ENCODE data around the gene CAMKK2. TPM values are rescaled to one million over a fixed set of nuclear protein-coding genes. Genes with fewer than 3 reads are reported as not detected.

Gene CAMKK2
- total and polyA plus RNA-seq, 9 of the 15 experiments (the other 6 are each of a cell fraction or from before 2014, with no cell fraction given), result 4.3 to 32.0 (median 18.2) TPM

DNA sequence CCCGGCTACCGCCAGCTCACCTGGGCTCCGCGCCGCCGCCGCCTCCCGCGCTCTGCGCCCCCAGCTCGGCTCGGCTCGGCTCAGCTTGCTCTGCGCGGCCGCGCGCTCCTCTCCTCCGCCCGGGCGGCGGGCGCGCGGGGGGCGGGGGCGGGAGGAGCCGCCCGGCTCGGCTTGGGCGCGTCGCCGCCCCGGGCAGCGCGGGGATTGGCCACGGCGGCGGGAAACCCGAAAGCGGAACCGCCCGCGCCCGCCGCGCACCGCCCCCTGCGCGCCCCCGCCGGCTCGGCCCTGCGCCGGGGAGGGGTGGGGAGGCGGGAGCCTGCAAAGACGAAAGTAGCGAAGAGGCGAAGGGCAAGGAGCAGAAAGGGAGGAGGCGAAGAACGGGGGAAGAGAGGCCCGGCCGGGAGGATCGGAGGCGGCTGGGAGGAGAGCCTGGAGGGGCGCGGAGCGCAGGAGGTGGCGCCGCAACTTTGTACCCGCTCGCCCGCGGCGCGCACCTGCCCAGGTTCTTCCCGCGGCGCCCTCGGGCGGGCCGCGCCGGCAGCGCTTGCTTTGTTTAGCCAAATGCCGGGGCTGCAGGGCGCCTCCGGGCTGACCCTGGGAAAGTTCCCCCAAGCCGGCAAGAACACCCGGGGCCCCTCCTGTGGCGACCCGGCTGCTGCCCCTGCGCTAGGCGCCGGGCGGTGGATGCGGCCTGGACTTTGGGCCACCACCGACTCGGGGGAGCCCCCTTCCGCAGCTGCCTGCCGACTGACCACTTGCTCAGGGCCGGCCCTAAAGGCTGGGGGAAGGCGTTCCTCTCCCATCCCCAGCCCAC, at the start of gene CAMKK2 (continued):
- TF ChIP-seq, protein P1, sequence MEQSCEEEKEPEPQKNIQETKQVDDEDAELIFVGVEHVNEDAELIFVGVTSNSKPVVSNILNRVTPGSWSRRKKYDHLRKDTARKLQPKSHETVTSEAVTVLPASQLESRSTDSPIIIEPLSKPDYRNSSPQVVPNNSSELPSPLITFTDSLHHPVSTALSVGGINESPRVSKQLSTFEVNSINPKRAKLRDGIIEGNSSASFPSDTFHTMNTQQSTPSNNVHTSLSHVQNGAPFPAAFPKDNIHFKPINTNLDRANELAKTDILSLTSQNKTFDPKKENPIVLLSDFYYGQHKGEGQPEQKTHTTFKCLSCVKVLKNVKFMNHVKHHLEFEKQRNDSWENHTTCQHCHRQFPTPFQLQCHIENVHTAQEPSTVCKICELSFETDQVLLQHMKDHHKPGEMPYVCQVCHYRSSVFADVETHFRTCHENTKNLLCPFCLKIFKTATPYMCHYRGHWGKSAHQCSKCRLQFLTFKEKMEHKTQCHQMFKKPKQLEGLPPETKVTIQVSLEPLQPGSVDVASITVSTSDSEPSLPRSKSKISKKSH (CRISPR knock-in tag; IDR thresholded peaks at IDR 0.05), result no peak
- TF ChIP-seq BRCA1 (IDR thresholded peaks at IDR 0.05) (no peak), BRCA1 (CRISPR knock-in tag; IDR thresholded peaks at IDR 0.05) (no peak), TBP (optimal IDR thresholded peaks at IDR 0.05; ENCODE audit: low read depth, low read length) (peak; percentile 40), NFE2 (IDR thresholded peaks at IDR 0.05; ENCODE audit: low read depth) (no peak), ZNF507 (tag; conservative IDR thresholded peaks at IDR 0.05) (no peak), RNF2 (IDR thresholded peaks at IDR 0.05) (0 out of 2 replicates have a peak, but pooled peaks have one; percentile 22), ZNF263 (CRISPR knock-in tag; IDR thresholded peaks at IDR 0.05; ENCODE audit: borderline replicate concordance) (no peak), BRD4 (IDR thresholded peaks at IDR 0.05) (no peak), HEY1 (CRISPR knock-in tag; IDR thresholded peaks at IDR 0.05; ENCODE audit: borderline replicate concordance) (no peak), KAT2B (IDR thresholded peaks at IDR 0.05; ENCODE audit: low read depth, low read length) (no peak), ZBED1 (IDR thresholded peaks at IDR 0.05) (no peak)
- TF ChIP-seq, protein P2, sequence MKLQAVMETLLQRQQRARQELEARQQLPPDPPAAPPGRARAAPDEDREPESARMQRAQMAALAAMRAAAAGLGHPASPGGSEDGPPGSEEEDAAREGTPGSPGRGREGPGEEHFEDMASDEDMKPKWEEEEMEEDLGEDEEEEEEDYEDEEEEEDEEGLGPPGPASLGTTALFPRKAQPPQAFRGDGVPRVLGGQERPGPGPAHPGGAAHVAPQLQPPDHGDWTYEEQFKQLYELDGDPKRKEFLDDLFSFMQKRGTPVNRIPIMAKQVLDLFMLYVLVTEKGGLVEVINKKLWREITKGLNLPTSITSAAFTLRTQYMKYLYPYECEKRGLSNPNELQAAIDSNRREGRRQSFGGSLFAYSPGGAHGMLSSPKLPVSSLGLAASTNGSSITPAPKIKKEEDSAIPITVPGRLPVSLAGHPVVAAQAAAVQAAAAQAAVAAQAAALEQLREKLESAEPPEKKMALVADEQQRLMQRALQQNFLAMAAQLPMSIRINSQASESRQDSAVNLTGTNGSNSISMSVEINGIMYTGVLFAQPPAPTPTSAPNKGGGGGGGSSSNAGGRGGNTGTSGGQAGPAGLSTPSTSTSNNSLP (IDR thresholded peaks at IDR 0.05; ENCODE audit: borderline replicate concordance, low read depth, low read length), result no peak
- TF ChIP-seq, protein P3, sequence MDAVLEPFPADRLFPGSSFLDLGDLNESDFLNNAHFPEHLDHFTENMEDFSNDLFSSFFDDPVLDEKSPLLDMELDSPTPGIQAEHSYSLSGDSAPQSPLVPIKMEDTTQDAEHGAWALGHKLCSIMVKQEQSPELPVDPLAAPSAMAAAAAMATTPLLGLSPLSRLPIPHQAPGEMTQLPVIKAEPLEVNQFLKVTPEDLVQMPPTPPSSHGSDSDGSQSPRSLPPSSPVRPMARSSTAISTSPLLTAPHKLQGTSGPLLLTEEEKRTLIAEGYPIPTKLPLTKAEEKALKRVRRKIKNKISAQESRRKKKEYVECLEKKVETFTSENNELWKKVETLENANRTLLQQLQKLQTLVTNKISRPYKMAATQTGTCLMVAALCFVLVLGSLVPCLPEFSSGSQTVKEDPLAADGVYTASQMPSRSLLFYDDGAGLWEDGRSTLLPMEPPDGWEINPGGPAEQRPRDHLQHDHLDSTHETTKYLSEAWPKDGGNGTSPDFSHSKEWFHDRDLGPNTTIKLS (IDR thresholded peaks at IDR 0.05; ENCODE audit: borderline replicate concordance, low read depth), result 0 out of 2 replicates have a peak, but pooled peaks have one; percentile 11
- TF ChIP-seq, protein P4, sequence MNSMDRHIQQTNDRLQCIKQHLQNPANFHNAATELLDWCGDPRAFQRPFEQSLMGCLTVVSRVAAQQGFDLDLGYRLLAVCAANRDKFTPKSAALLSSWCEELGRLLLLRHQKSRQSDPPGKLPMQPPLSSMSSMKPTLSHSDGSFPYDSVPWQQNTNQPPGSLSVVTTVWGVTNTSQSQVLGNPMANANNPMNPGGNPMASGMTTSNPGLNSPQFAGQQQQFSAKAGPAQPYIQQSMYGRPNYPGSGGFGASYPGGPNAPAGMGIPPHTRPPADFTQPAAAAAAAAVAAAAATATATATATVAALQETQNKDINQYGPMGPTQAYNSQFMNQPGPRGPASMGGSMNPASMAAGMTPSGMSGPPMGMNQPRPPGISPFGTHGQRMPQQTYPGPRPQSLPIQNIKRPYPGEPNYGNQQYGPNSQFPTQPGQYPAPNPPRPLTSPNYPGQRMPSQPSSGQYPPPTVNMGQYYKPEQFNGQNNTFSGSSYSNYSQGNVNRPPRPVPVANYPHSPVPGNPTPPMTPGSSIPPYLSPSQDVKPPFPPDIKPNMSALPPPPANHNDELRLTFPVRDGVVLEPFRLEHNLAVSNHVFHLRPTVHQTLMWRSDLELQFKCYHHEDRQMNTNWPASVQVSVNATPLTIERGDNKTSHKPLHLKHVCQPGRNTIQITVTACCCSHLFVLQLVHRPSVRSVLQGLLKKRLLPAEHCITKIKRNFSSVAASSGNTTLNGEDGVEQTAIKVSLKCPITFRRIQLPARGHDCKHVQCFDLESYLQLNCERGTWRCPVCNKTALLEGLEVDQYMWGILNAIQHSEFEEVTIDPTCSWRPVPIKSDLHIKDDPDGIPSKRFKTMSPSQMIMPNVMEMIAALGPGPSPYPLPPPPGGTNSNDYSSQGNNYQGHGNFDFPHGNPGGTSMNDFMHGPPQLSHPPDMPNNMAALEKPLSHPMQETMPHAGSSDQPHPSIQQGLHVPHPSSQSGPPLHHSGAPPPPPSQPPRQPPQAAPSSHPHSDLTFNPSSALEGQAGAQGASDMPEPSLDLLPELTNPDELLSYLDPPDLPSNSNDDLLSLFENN (IDR thresholded peaks at IDR 0.05; ENCODE audit: low read depth in 2 of 2, low read length in 2 of 2), result no peak
- TF ChIP-seq, protein P5, sequence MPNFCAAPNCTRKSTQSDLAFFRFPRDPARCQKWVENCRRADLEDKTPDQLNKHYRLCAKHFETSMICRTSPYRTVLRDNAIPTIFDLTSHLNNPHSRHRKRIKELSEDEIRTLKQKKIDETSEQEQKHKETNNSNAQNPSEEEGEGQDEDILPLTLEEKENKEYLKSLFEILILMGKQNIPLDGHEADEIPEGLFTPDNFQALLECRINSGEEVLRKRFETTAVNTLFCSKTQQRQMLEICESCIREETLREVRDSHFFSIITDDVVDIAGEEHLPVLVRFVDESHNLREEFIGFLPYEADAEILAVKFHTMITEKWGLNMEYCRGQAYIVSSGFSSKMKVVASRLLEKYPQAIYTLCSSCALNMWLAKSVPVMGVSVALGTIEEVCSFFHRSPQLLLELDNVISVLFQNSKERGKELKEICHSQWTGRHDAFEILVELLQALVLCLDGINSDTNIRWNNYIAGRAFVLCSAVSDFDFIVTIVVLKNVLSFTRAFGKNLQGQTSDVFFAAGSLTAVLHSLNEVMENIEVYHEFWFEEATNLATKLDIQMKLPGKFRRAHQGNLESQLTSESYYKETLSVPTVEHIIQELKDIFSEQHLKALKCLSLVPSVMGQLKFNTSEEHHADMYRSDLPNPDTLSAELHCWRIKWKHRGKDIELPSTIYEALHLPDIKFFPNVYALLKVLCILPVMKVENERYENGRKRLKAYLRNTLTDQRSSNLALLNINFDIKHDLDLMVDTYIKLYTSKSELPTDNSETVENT (CRISPR knock-in tag; IDR thresholded peaks at IDR 0.05), result peak; percentile 43

Data from K562 (cell line).